ENCODE data around the gene RSAD1. TPM values are rescaled to one million over a fixed set of nuclear protein-coding genes. Genes with fewer than 3 reads are reported as not detected.

The RSAD1 gene
- total RNA-seq, 2 donors from 2014 or later, result 39.2 to 44.5 TPM

DNA sequence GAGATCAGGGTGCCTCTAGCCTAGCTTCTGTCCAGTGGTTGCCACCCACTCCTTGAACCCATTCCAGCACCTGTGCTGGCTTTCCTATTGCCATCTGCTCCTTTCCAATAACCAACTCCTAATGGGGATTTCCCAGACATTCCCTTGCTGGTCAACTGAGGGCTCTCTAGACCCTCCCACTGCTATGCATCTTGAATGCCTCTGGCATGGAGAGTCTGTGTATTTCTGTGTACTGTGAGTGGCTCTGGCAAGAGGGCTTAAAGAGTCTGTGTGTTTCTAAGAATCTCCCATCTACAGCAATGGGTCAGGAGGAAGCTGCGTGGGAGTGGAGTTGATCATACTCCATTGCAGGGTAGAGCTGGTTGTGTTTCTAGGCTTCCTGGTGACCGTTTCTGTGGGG lies 42.9 kb downstream of the RSAD1 start:
- Histone ChIP-seq H3K36me3 (replicated peaks in 1 of 2; ENCODE audit: insufficient read depth in 1 of 2, low read depth in 2 of 2) (no peaks in the 10 kb centered on the region), H3K9me3 (no peaks in the 10 kb centered on the region), H3K27me3 (no peaks in the 10 kb centered on the region), H3K4me3 (no peak overlapping the region), H3K4me1 (peaks cover 19% of the 10 kb centered on the region), H3K27ac (no peak overlapping the region)
- ATAC-seq (no peak), DNase-seq (no peak)
- intact Hi-C loops (cut with DNase I), result no loop called here
- 17 to 82% methylated on average over 1 to 2 of the region's 2 CpGs for WGBS, 2 donors
- TF ChIP-seq CTCF (IDR thresholded peaks at IDR 0.05) (no peak), POLR2A (IDR thresholded peaks at IDR 0.05) (no peak)

GRCh38 chr17:50522766-50523165 lies 44.1 kb downstream of the RSAD1 start:
- DNase-seq (no peak), ATAC-seq (no peak)
- no peaks in the 10 kb centered on the region for H3K9me3 ChIP-seq
- H3K4me1 ChIP-seq, result peaks cover 18% of the 10 kb centered on the region
- no peak overlapping the region for H3K27ac ChIP-seq
- no peak overlapping the region for H3K4me3 ChIP-seq
- intact Hi-C loops (cut with DNase I), result no loop called here
- WGBS, 2 donors, result 93 to 96% methylated on average over 10 of the region's 10 CpGs
- H3K27me3 ChIP-seq, result no peaks in the 10 kb centered on the region
- TF ChIP-seq CTCF (IDR thresholded peaks at IDR 0.05) (no peak), POLR2A (IDR thresholded peaks at IDR 0.05) (no peak)
- no peaks in the 10 kb centered on the region for H3K36me3 ChIP-seq (replicated peaks in 1 of 2; ENCODE audit: insufficient read depth in 1 of 2, low read depth in 2 of 2)

- intact Hi-C loops (cut with DNase I), result no loop called here
- no peak for TF ChIP-seq POLR2A (IDR thresholded peaks at IDR 0.05)
- TF ChIP-seq CTCF (IDR thresholded peaks at IDR 0.05), result no peak
- 79% methylated on average over 2 of the region's 2 CpGs; no CpG with 5 or more reads in 1 of the 2 donors for WGBS, 2 donors
- Histone ChIP-seq H3K27me3 (no peaks in the 10 kb centered on the region), H3K4me3 (no peak overlapping the region), H3K9me3 (no peaks in the 10 kb centered on the region), H3K36me3 (replicated peaks in 1 of 2; ENCODE audit: insufficient read depth in 1 of 2, low read depth in 2 of 2) (no peaks in the 10 kb centered on the region), H3K4me1 (peaks cover 14% of the 10 kb centered on the region), H3K27ac (no peak overlapping the region)
- no peak for ATAC-seq
- no peak for DNase-seq
These were observed 44.5 kb downstream of the RSAD1 start for GRCh38 chr17:50523208-50523607.

GRCh38 chr17:50524838-50525237 lies 46.2 kb downstream of the RSAD1 start:
- DNase-seq (no peak), ATAC-seq (no peak)
- Histone ChIP-seq H3K36me3 (replicated peaks in 1 of 2; ENCODE audit: insufficient read depth in 1 of 2, low read depth in 2 of 2) (no peaks in the 10 kb centered on the region), H3K4me3 (no peak overlapping the region), H3K27ac (no peak overlapping the region), H3K4me1 (no peaks in the 10 kb centered on the region), H3K9me3 (no peaks in the 10 kb centered on the region), H3K27me3 (no peaks in the 10 kb centered on the region)
- intact Hi-C loops (cut with DNase I), result no loop called here
- 88 to 94% methylated on average over 11 to 18 of the region's 18 CpGs for WGBS, 2 donors
- TF ChIP-seq POLR2A (IDR thresholded peaks at IDR 0.05), result no peak
- no peak for TF ChIP-seq CTCF (IDR thresholded peaks at IDR 0.05)

DNA sequence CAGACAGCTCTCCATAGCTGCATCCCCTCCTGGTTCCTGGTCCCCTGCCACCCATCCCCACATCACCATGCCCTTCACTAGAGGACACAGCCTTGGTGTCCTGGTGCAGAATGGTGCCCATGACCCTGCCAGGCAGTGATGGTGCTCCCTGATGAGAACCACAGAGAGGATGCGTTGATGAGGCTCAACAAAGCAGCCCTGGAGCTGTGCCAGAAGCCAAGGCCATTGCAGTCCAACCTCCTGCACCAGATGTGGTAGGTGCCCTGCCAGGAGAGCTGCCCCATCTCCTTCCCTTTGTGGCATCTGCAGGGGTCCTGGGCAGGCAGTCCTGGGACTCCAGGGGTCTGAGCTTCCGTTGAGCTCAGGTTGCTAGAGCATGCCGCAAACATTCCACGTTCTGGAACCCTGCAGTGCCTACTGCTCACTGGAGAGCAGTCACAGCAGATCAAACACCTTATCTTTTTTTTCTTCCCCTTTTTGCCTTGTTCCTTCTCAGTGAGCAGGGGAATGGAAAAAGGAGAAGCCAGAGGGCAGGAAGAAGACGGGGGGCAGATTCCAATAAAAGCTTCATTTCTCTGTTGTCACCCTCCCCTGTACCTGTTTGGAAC lies 48.6 kb downstream of the RSAD1 start:
- Histone ChIP-seq H3K36me3 (replicated peaks in 1 of 2; ENCODE audit: insufficient read depth in 1 of 2, low read depth in 2 of 2) (no peaks in the 10 kb centered on the region), H3K27ac (no peak overlapping the region), H3K4me3 (no peak overlapping the region), H3K27me3 (no peaks in the 10 kb centered on the region), H3K9me3 (no peaks in the 10 kb centered on the region), H3K4me1 (peaks cover 18% of the 10 kb centered on the region)
- DNase-seq (no peak), ATAC-seq (no peak)
- WGBS, 2 donors, result 52 to 63% methylated on average over 5 of the region's 5 CpGs
- intact Hi-C loops (cut with DNase I), result no loop called here
- no peak for TF ChIP-seq POLR2A (IDR thresholded peaks at IDR 0.05)
- no peak for TF ChIP-seq CTCF (IDR thresholded peaks at IDR 0.05)

All from body of pancreas (tissue), 4 donors.